Measurements from ENCODE around the gene CCR4. TPM values are rescaled to one million over a fixed set of nuclear protein-coding genes. Genes with fewer than 3 reads are reported as not detected.

The CCR4 gene
- total and polyA plus RNA-seq, 10 of the 15 experiments (the other 5 are each of a cell fraction or from before 2014, with no cell fraction given): 0.41 to 12.4 (median 5.3) TPM

- no peak overlapping the region for H3K27ac ChIP-seq (ENCODE audit: control insufficient read depth, insufficient read depth)
- ChIA-PET CTCF (no interaction called here), POLR2A (interaction anchor here (0.5 kb wide), 1 partner anchor 445 kb away, joined by 3 read pairs; no protein-coding TSS in a partner anchor), RAD21 (ENCODE audit: unreplicated experiment) (no interaction called here), SMC1A (ENCODE audit: uncharacterized antibody, unreplicated experiment) (interaction anchor here (1.0 to 1.4 kb wide), 2 partner anchors 11 to 101 kb away, joined by 3 to 4 read pairs; no protein-coding TSS in a partner anchor)
- TF ChIP-seq GATAD2B (conservative IDR thresholded peaks at IDR 0.05; ENCODE audit: low read depth) (no peak), ZBTB40 (IDR thresholded peaks at IDR 0.05; ENCODE audit: borderline replicate concordance) (no peak)
- no peak overlapping the region for H3K9ac ChIP-seq (ENCODE audit: control insufficient read depth, insufficient read depth, low read length)
- BruUV-seq (replicated peaks): no TSS peak
- ATAC-seq (no peak), DNase-seq (ENCODE audit: low read depth, low spot score) (no peak), FAIRE-seq (no peak)
- no peak overlapping the region for H3K4me2 ChIP-seq (ENCODE audit: control insufficient read depth, insufficient read depth)
- H3K36me3 ChIP-seq (ENCODE audit: control insufficient read depth in 2 of 2, insufficient read depth in 2 of 2, low read length in 1 of 2): no peaks in the 10 kb centered on the region
- H3K9me3 ChIP-seq (replicated peaks; ENCODE audit: control insufficient read depth, insufficient read depth, low read length): no peaks in the 10 kb centered on the region; the same call in 2 of the 3 replicates
- no peaks in the 10 kb centered on the region for H3K4me1 ChIP-seq (ENCODE audit: control insufficient read depth, insufficient read depth, low read length)
- in situ Hi-C loops (cut with MboI) (no loop called here), intact Hi-C loops (cut with micrococcal nuclease; ENCODE audit: unreplicated experiment) (no loop called here)
- WGBS (ENCODE audit: insufficient coverage, insufficient replicate concordance, low lambda C conversion rate, missing lambda C conversion rate): 62% methylated on average over 7 of the region's 7 CpGs
- no peak overlapping the region for H2AFZ ChIP-seq (ENCODE audit: control insufficient read depth, low read depth, low read length)
- H3K79me2 ChIP-seq (ENCODE audit: control insufficient read depth, insufficient read depth, low read length): no peaks in the 10 kb centered on the region
- no peaks in the 10 kb centered on the region for H3K27me3 ChIP-seq (replicated peaks in 1 of 2; ENCODE audit: control insufficient read depth in 2 of 2, insufficient read depth in 2 of 2, low read length in 1 of 2)
- H3K4me3 ChIP-seq: no peak overlapping the region
- no peaks in the 10 kb centered on the region for H4K20me1 ChIP-seq (ENCODE audit: control insufficient read depth, insufficient read depth)
These were observed 29.4 kb upstream of the CCR4 start for GRCh38 chr3:32922078-32922477.

- no peak overlapping the region for H3K4me2 ChIP-seq (ENCODE audit: control insufficient read depth, insufficient read depth)
- H3K4me1 ChIP-seq (ENCODE audit: control insufficient read depth, insufficient read depth, low read length): no peaks in the 10 kb centered on the region
- no peaks in the 10 kb centered on the region for H3K79me2 ChIP-seq (ENCODE audit: control insufficient read depth, insufficient read depth, low read length)
- H3K27ac ChIP-seq (ENCODE audit: control insufficient read depth, insufficient read depth): no peak overlapping the region
- H3K4me3 ChIP-seq: no peak overlapping the region
- FAIRE-seq (no peak), DNase-seq (ENCODE audit: low read depth, low spot score) (no peak), ATAC-seq (no peak)
- H3K27me3 ChIP-seq (replicated peaks in 1 of 2; ENCODE audit: control insufficient read depth in 2 of 2, insufficient read depth in 2 of 2, low read length in 1 of 2): no peaks in the 10 kb centered on the region; a peak in 1 of 4 replicates
- no peaks in the 10 kb centered on the region; the same call in 2 of the 3 replicates for H3K9me3 ChIP-seq (replicated peaks; ENCODE audit: control insufficient read depth, insufficient read depth, low read length)
- no peak overlapping the region for H3K9ac ChIP-seq (ENCODE audit: control insufficient read depth, insufficient read depth, low read length)
- in situ Hi-C loops (cut with MboI): loop anchor here (5.0 to 10.0 kb wide), 2 partner anchors 193 to 425 kb away; partner anchors contain the start of gene CMTM6
- RAD21 ChIA-PET (ENCODE audit: unreplicated experiment): no interaction called here
- POLR2A ChIA-PET: no interaction called here
- SMC1A ChIA-PET (ENCODE audit: uncharacterized antibody, unreplicated experiment): no interaction called here
- BruUV-seq (replicated peaks): no TSS peak
- no peaks in the 10 kb centered on the region for H3K36me3 ChIP-seq (ENCODE audit: control insufficient read depth in 2 of 2, insufficient read depth in 2 of 2, low read length in 1 of 2)
- H2AFZ ChIP-seq (ENCODE audit: control insufficient read depth, low read depth, low read length): no peak overlapping the region
- intact Hi-C loops (cut with micrococcal nuclease; ENCODE audit: unreplicated experiment): loop anchor here (5.0 kb wide), 1 partner anchor 418 kb away; no protein-coding TSS in a partner anchor
- 67% methylated on average over 3 of the region's 3 CpGs for WGBS (ENCODE audit: insufficient coverage, insufficient replicate concordance, low lambda C conversion rate, missing lambda C conversion rate)
- CTCF ChIA-PET: no interaction called here
- no peaks in the 10 kb centered on the region for H4K20me1 ChIP-seq (ENCODE audit: control insufficient read depth, insufficient read depth)
- TF ChIP-seq ATF3 (IDR thresholded peaks at IDR 0.05; ENCODE audit: borderline replicate concordance, extremely low read depth, low read depth, low read length) (no peak), EED (IDR thresholded peaks at IDR 0.05; ENCODE audit: low read depth) (no peak), ZNF274 (IDR thresholded peaks at IDR 0.05; ENCODE audit: insufficient read depth, insufficient read length) (no peak), JUND (IDR thresholded peaks at IDR 0.05; ENCODE audit: low read depth, low read length) (no peak), SMC3 (IDR thresholded peaks at IDR 0.05; ENCODE audit: borderline replicate concordance, low read length) (no peak), ZNF207 (IDR thresholded peaks at IDR 0.05; ENCODE audit: borderline replicate concordance) (no peak), PRDM15 (CRISPR knock-in tag; IDR thresholded peaks at IDR 0.05) (no peak)
These were observed 21.3 kb upstream of the CCR4 start for GRCh38 chr3:32930161-32930560.

Measured in GM12878 (cell line).